Thyroid gland (tissue), 4 donors: ENCODE results near the gene ARRDC1. TPM values are rescaled to one million over a fixed set of nuclear protein-coding genes. Genes with fewer than 3 reads are reported as not detected.
"Not testable (repeated sequence)": the region's sequence is repeated elsewhere in the genome, so short reads cannot be mapped to it uniquely, and the experiment has no call there.

Source experiments
- DNase-seq, 2 donors: peaks; one replicate each; pipeline ENCODE4 v3.0.0-alpha.2; 2019
- H3K27ac ChIP-seq, 3 donors: fragments of 200-600 bp; sonication (generic); 1 replicate in 2 of 3; 2 replicates in 1 of 3; pipeline ENCODE4 v1.5.1; 2016 to 2019; ENCODE audit warnings: mild to moderate bottlenecking in 1 of 3, moderate library complexity in 1 of 3
- H3K27me3 ChIP-seq: fragments of 200-600 bp; sonication (generic); one replicate; pipeline ENCODE4 v1.5.1; 2019
- H3K36me3 ChIP-seq, 2 donors: fragments of 200-600 bp; sonication (generic); one replicate each; pipeline ENCODE4 v1.5.1; 2016 to 2019
- H3K4me1 ChIP-seq, 2 donors: fragments of 200-600 bp; sonication (generic); one replicate each; pipeline ENCODE4 v1.5.1; 2017 to 2019
- H3K4me3 ChIP-seq, 3 donors: fragments of 200-600 bp; sonication (generic); replicated peaks in 1 of 3; 1 replicate in 2 of 3; 2 replicates in 1 of 3; pipeline ENCODE4 v1.5.1; 2016; ENCODE audit warnings: mild to moderate bottlenecking in 1 of 3
- H3K9me3 ChIP-seq: fragments of 200-600 bp; sonication (generic); one replicate; pipeline ENCODE4 v1.5.1; 2017
- POLR2A ChIP-seq, 2 donors: fragments of 450-650 bp; IDR thresholded peaks; one replicate each; pipeline ENCODE4 v1.6.1; 2017; ENCODE audit warnings: antibody characterized with exemption in 2 of 2, mild to moderate bottlenecking in 2 of 2, moderate library complexity in 1 of 2
- WGBS, 2 donors: methylation state at CpG; one replicate each; pipeline ENCODE4 v1.1.5; 2017; 5-methylcytosine and 5-hydroxymethylcytosine counted together
- intact Hi-C: fragments of 100-400 bp; cut with DNase I; formaldehyde crosslinking; loops from one replicate; pipeline ENCODE4 v1.15.1; 2023
- total RNA-seq, 4 donors: library from RNA; depleted of rRNA; stranded (reverse); fragments of >200 nt; gene quantifications; one replicate each; pipeline ENCODE4 v1.2.3, GENCODE V29; 2016
- TF ChIP-seq, protein P1 (sequence below), 6 experiments: fragments of 200-600 bp in 3 of 6; fragments of 450-650 bp in 3 of 6; sonication (generic) in 3 of 6; IDR thresholded peaks; one replicate each; pipeline ENCODE4 v1.5.1; 2016 to 2019; ENCODE audit warnings: antibody characterized with exemption in 6 of 6, mild to moderate bottlenecking in 2 of 6, inconsistent platforms in 1 of 6, moderate library complexity in 1 of 6

Gene ARRDC1
- total RNA-seq, 4 donors from 2014 or later, result 45.6 to 66.2 (median 61.2) TPM

DNA sequence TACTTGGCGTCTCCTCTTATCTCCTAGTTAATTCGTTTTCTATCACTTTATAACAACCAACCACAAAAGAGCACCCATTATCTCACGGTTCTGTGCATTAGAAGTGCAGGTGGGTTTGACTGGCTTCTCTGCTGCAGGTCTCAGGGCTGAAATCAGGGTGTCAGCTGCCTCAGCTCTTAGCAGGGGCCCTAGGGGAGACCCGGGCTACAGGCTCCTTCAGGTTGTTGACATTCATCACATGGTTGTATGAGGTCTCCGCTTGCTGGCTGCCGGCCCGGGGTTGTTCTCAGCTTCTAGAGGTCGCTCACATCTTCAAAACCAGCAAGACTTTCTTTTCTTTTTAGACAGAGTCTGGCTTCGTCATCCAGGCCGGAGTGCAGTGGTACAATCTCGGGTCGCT is 12.3 kb upstream of the ARRDC1 start:
- 29 to 54% methylated on average over 12 of the region's 12 CpGs for WGBS, 2 donors
- H3K27ac ChIP-seq, result peak overlapping the region; percentile 0 to 78 (median 68)
- no peaks in the 10 kb centered on the region for H3K36me3 ChIP-seq
- no peak overlapping the region for H3K4me3 ChIP-seq
- no peaks in the 10 kb centered on the region for H3K9me3 ChIP-seq
- peaks cover 10 to 31% of the 10 kb centered on the region in 2 donors for H3K4me1 ChIP-seq
- intact Hi-C loops, result no loop called here
- peak; percentile 93 to 94 for DNase-seq
- TF ChIP-seq, protein P1, sequence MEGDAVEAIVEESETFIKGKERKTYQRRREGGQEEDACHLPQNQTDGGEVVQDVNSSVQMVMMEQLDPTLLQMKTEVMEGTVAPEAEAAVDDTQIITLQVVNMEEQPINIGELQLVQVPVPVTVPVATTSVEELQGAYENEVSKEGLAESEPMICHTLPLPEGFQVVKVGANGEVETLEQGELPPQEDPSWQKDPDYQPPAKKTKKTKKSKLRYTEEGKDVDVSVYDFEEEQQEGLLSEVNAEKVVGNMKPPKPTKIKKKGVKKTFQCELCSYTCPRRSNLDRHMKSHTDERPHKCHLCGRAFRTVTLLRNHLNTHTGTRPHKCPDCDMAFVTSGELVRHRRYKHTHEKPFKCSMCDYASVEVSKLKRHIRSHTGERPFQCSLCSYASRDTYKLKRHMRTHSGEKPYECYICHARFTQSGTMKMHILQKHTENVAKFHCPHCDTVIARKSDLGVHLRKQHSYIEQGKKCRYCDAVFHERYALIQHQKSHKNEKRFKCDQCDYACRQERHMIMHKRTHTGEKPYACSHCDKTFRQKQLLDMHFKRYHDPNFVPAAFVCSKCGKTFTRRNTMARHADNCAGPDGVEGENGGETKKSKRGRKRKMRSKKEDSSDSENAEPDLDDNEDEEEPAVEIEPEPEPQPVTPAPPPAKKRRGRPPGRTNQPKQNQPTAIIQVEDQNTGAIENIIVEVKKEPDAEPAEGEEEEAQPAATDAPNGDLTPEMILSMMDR (IDR thresholded peaks at IDR 0.05), result no peak
- no peak for TF ChIP-seq POLR2A (IDR thresholded peaks at IDR 0.05)
- no peaks in the 10 kb centered on the region for H3K27me3 ChIP-seq

DNA sequence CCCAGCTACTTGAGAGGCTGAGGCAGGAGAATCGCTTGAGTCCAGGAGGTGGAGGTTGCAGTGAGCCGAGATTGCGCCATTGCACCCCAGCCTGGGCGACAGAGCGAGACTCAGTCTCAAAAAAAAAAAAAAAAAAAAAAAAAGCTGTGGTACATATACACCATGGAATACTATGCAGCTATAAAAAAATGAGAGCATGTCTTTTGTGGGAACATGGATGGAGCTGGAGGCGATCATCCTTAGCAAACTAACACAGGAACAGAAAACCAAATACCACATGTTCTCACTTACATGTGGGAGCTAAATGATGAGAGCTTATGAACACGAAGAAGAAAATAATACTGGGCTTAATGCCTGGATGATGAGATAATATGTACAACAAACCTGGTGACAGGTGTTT is 8.9 kb upstream of the ARRDC1 start:
- H3K4me3 ChIP-seq, intact Hi-C loops, H3K36me3 ChIP-seq, H3K27ac ChIP-seq, H3K9me3 ChIP-seq, DNase-seq, H3K27me3 ChIP-seq: not testable (repeated sequence)
- H3K4me1 ChIP-seq, result peaks cover 0 to 15% of the 10 kb centered on the region in 2 donors
- 95 to 96% methylated on average over 7 of the region's 7 CpGs for WGBS, 2 donors

DNA sequence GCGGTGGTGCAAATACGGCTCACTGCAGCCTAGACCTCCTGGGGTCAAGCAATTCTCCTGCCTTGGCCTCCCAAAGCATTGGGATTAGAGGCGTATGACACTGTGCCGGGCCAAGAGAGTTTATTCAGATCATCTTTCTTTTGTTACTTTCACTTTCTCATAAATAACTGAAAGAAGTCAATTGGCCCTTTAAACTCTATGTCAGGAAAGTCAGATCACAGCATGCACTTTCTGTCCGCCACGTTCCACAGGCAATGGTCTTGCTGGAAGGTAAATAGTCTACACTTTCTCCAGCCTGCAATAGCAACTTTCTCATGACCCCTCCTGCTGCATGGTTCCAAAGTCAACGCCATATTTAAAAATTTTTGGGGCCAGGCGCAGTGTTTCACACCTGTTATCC is 6.5 kb upstream of the ARRDC1 start:
- no peak for TF ChIP-seq POLR2A (IDR thresholded peaks at IDR 0.05)
- TF ChIP-seq, protein P1 (IDR thresholded peaks at IDR 0.05), result no peak
- no peaks in the 10 kb centered on the region for H3K27me3 ChIP-seq
- H3K36me3 ChIP-seq, result no peaks in the 10 kb centered on the region
- peaks cover 0 to under 1% of the 10 kb centered on the region in 2 donors for H3K4me1 ChIP-seq
- no peak overlapping the region for H3K4me3 ChIP-seq
- no peaks in the 10 kb centered on the region for H3K9me3 ChIP-seq
- WGBS, 2 donors, result 78 to 81% methylated on average over 8 of the region's 8 CpGs
- H3K27ac ChIP-seq, result no peak overlapping the region
- intact Hi-C loops, result no loop called here
- DNase-seq, result no peak

DNA sequence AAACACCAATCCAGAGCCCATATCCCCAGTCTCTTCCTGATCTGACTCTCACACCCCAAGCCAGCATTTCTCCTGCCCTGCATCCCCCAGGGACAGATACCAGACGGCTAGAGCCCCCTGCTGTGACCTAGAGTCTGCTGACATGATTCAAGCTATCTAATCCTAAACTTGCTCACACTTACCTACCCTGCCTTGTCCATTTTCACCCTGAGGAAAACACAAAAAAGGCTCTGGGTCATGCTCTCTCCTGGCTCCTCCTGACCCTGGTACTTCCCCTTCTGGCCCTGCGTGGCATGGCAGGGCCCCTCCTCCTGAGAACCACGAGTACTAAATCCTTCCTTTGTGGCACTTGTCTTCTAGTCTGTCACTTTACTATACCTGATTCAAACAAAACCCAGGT is 2.8 kb upstream of the ARRDC1 start:
- Histone ChIP-seq H3K9me3 (no peaks in the 10 kb centered on the region), H3K4me1 (peaks cover 21 to 22% of the 10 kb centered on the region in 2 donors), H3K27ac (no peak overlapping the region), H3K36me3 (no peaks in the 10 kb centered on the region), H3K4me3 (no peak overlapping the region), H3K27me3 (no peaks in the 10 kb centered on the region)
- TF ChIP-seq, protein P1 (IDR thresholded peaks at IDR 0.05), result no peak
- TF ChIP-seq POLR2A (IDR thresholded peaks at IDR 0.05), result no peak
- no peak for DNase-seq
- WGBS, 2 donors, result 23 to 33% methylated on average over 3 of the region's 3 CpGs
- intact Hi-C loops, result no loop called here

DNA sequence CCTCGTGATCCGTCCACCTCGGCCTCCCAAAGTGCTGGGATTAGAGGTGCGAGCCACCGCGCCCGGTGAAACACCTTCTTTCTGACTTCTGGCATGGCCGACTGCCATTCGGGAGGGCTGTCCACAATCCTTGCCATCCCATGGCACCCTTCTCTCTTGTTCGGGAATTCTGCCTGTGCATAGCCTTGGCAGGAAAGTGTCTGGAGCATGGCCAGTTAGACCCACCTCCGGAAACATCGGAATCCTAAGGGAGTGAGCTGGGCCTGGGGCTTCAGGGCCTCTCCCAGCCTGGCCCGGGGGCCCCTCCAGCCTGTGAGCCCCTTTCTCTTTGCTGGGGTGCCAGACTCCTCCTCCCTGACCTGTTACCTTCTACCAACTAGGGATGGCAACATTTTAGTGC is 1.6 kb upstream of the ARRDC1 start:
- no peaks in the 10 kb centered on the region for H3K9me3 ChIP-seq
- 85 to 87% methylated on average over 11 to 13 of the region's 13 CpGs for WGBS, 2 donors
- H3K4me3 ChIP-seq, result no peak overlapping the region
- no peaks in the 10 kb centered on the region for H3K36me3 ChIP-seq
- H3K27ac ChIP-seq, result peak overlapping the region in 1 of 3 donors; percentile 68
- no peaks in the 10 kb centered on the region for H3K27me3 ChIP-seq
- TF ChIP-seq, protein P1 (IDR thresholded peaks at IDR 0.05), result no peak
- no peak for TF ChIP-seq POLR2A (IDR thresholded peaks at IDR 0.05)
- intact Hi-C loops, result no loop called here
- peaks cover 24 to 26% of the 10 kb centered on the region in 2 donors for H3K4me1 ChIP-seq
- DNase-seq, result no peak
